K562 treated with DMSO at 1 percent for 12 hours (cell line): ENCODE results near the gene BRSK2. TPM values are rescaled to one million over a fixed set of nuclear protein-coding genes. Genes with fewer than 3 reads are reported as not detected.

Experiments
- total RNA-seq: library from RNA; unstranded; fragments of 300-600 nt; gene quantifications from 2 replicates; pipeline ENCODE4 v1.2.3, GENCODE V29; 2022; ENCODE audit not compliant: insufficient read depth

The BRSK2 gene
- total RNA-seq = 0.19 TPM in 1 of 2 replicates, not detected in the other

DNA sequence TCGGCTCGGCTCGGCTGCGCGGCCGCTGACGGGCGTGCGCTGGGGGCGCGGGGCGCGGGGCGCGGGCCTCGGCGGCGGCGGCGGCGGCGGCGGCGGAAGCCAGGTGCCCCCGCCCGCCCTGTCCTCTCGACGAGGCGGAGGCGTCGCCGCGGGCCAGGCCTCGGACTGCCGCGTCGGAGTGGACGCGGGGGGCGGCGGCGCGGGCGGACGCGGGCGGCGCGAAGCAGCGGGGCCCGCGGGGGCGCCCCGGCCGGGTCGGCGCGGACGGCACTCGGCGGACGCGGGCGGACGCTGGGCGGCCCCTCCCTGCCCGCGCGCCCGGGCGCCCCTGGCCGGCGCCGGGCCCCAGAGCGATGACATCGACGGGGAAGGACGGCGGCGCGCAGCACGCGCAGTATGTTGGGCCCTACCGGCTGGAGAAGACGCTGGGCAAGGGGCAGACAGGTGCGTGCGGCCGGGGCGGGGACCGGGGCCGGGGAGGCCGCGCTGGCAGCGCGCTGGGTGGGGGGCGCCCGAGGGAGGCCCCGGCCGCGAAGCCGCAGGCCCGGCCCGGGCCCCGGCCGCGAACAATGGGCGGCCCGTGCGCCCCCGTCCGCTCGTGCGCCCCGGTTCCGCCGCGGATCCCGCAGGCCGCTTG lies at the start of gene BRSK2:
TSS of gene BRSK2 (plus strand) at position 3 of the 637 bp plus-strand sequence. CDS start at position 354, 351 bp downstream.

GRCh38 chr11:1486054-1486825 lies 96.5 kb downstream of the BRSK2 start, which contains the start of gene MOB2:
TSS of gene MOB2 (minus strand) at chr11:1486779. CDS start at chr11:1486556, 223 bp downstream.

Other genes with a start within 250 kb of the BRSK2 start
- not detected in 2 replicates for gene MUC5AC, start 232.0 kb upstream of the BRSK2 start, total RNA-seq
- gene MUC5B, start 166.9 kb upstream of the BRSK2 start, total RNA-seq = not detected in 2 replicates
- 34.7 and 40.9 TPM in 2 replicates for gene TOLLIP, start 80.3 kb upstream of the BRSK2 start, total RNA-seq
- gene MOB2, start 96.8 kb downstream of the BRSK2 start, total RNA-seq = 32.2 and 36.9 TPM in 2 replicates
- 0.45 and 0.80 TPM in 2 replicates for gene DUSP8, start 182.3 kb downstream of the BRSK2 start, total RNA-seq
- gene KRTAP5-1, start 195.3 kb downstream of the BRSK2 start, total RNA-seq = not detected in 2 replicates
- not detected in 2 replicates for gene KRTAP5-2, start 208.4 kb downstream of the BRSK2 start, total RNA-seq
- not detected in 2 replicates for gene KRTAP5-3, start 218.5 kb downstream of the BRSK2 start, total RNA-seq
- gene KRTAP5-4, start 232.2 kb downstream of the BRSK2 start, total RNA-seq = not detected in 2 replicates
- gene KRTAP5-5, start 239.8 kb downstream of the BRSK2 start, total RNA-seq = not detected in 2 replicates